NCI-H1417 treated with DMSO at 0.1 percent for 48 hours (cell line): Measurements from ENCODE around the gene SYT9.
"Not testable (repeated sequence)": the region's sequence is repeated elsewhere in the genome, so short reads cannot be mapped to it uniquely, and the experiment has no call there.

Experiments used
- DNase-seq: peaks from one replicate; lab custom pipeline; 2025; lab: John Stamatoyannopoulos, UW

SYT9 gene

DNA sequence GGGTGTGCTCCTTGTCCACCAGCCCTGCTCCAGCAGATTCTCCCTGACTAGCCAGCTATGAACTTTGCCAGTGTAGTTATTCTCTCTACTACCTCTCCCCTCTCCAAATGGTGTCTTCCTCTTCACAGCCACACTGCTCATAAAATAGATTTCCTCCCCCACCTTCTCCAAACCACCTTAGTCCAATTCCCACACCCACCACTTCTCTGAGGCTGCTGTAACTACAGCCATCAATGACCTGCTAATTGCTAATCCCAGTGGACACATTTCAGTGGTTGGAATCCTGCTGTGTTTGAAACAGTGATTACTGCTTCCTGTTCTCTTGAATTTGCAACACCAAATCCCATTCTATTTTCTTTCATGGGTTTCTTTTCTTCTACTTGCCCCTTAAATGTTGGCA, 23.4 kb downstream of the SYT9 start:
- no peak for DNase-seq

GRCh38 chr11:7278314-7278917, 26.7 kb downstream of the SYT9 start:
- peak; percentile 12 for DNase-seq

DNA sequence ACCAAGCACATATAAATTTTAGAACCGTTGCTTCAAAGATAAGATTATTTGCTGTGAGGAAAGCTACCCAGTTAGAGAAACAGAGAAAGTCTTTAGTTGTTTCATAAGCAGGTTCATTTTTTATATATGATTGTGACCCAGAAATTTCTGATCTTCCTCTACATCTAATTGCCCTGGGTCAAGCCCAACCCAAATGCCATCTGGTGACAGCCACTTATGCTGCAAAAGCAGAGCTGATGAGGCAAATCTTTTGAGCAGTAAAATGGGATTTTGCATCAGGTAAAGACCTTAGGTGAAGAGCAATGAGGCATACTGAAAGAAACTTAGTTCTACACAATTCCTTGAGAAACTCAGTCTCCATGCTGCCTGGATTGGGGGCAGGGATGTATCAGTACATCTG, 28.0 kb downstream of the SYT9 start:
- no peak for DNase-seq

GRCh38 chr11:7281079-7281478, 29.4 kb downstream of the SYT9 start:
- DNase-seq, result no peak

DNA sequence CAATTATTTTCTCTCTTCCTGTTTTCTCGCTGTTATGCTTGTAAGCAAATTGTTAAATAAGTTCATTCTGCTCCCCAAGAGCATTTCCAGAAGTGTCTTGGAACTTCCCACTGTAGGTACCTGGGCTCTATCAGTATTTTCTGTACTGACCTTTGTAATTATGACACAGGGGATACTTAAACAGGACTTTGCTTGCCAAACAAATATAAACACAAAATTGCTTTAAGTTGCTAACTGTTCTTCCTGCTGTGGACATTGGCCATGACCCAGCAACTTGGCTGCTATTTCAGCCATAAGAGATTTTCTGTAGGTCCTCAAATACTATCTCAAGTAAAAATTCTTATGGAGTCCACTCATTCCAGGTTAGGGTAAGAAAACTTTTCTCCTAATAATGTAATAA, 30.1 kb downstream of the SYT9 start:
- DNase-seq, result no peak

- DNase-seq, result no peak
Observed at GRCh38 chr11:7286178-7286577, 34.5 kb downstream of the SYT9 start.

GRCh38 chr11:7291100-7291829, 39.6 kb downstream of the SYT9 start:
- no peak for DNase-seq

DNA sequence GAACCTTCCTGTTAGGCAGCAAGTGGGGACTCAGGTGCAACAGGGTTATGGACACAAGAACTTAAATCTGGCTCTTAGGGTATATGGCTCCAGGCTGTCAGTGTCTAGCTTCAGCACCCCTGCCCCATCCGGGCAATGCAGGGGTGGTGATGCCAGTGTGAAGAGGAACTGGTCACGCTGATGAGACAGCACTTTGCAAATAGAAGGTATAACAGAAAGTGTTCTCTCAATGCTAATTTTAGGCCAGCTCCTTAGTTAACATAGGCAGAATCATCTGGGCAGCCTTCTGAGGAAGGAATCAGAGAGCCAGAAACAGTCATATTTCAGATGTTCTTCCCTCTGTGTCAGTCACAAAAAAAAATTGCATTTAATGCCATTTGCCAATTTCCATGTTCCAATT, 41.2 kb downstream of the SYT9 start:
- no peak for DNase-seq

- no peak for DNase-seq
Observed at GRCh38 chr11:7299393-7299792, 47.7 kb downstream of the SYT9 start.

DNA sequence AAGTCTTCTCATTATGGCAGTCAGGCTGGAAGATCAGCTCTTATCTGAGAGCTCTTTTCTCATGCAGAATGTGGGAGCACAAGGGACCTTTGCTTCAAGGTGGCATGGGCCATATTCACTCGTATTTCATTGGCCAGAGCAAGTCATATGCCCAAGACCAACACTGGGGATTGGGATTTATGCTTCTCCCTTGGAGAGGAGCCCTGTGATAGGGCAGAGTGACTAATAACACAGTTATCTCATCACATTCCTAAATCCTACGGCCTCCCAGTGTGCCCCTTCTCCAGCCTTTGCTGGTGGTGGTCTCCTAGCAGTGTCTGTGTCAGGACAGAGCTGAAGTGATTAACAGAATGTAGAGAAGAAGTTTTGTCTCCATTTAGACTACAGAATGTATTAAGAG, 48.6 kb downstream of the SYT9 start:
- no peak for DNase-seq

DNA sequence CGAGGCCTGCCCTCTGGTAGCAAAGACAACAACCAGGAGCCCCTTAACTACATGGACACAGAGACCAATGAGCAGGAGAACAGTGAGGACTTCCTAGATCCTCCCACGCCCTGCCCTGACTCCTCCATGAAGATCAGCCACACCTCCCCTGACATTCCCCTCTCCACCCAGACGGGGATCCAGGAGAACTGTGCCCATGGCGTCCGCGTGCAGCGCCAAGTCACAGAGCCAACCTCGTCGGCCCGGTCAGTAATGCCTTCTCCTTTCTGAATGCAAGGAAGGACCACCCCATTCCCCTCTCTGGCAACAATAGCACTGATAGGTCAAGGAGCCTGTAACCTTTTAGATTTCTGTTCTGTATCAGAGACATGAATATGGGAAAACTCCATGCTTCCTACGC, 51.4 kb downstream of the SYT9 start:
- DNase-seq, result no peak

DNA sequence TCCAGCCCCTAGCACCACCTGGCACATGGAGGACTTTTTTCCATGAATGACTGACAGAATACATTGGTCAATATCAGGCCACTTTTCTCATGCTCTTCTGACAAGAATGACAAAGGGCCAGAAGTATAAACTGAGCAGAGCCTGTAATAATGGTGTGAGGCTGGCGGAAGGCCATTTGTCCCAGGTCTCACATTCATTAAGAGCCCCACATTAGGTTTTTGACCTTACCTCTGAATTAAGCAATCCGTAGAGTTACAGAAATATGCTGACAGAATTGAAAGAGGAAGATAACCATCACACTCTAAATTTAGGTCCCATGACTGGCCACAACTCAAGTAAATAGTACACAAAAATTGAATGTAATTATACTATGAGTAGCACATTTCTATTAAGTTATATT, 55.2 kb downstream of the SYT9 start:
- DNase-seq, result no peak

GRCh38 chr11:7307836-7308235, 56.1 kb downstream of the SYT9 start:
- no peak for DNase-seq

GRCh38 chr11:7311903-7312302, 60.2 kb downstream of the SYT9 start:
- no peak for DNase-seq

DNA sequence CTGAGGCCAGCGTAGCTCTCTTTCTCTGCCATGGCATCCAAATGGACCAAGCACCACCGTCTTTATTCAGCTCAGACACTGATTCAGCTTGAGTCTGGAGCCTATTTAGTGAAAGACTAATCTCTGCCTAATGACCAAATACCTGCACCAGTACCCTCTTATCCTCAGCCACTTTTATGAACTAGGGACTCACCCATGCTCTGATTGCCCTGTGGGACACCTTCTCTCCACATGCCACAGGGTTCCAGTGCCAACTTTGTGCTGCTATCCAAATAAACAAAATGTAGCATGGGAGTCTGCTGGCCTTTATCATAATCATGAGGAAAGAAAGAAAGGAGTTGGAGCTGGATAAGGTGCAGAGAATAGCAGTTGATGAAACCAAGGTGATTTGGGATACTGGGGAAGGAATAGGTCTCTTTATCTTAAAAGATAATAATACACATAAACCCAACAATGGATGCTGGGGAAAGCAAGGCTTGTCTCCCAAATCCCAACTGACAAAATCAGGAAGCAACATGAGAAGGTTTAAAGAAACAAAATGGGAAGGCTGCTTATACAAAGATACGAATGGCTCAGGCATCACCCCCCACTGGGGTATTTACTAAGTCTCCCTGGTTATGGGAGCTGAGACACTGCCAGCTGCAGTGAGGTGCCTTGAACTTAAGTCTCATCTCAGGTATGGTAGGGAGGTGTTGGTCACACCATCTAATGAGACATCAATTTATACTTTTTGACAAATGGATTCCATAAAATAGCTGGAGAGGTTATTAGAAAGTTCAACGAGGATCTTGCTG, 63.3 kb downstream of the SYT9 start:
- no peak for DNase-seq

GRCh38 chr11:7319501-7319900, 67.8 kb downstream of the SYT9 start:
- no peak for DNase-seq

DNA sequence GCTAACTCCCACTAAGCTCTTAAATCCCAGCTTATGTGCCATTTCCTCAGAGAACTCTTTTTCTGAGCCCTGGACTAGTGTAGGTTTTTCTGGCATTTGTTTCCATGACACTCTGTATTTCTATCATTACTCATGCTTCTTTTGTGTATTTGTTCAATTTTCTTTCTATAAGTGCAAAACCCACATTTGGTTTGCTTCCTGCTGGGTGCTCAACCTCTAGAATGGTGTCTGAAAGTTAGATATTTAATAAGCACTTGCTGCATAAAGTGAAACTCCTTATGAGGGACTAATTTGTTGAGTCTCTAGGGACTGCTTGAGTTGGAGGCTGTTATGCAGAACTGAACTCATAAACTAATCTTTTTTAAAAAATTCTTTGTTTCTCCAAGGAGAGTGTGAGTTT, 68.6 kb downstream of the SYT9 start:
- DNase-seq, result no peak

DNA sequence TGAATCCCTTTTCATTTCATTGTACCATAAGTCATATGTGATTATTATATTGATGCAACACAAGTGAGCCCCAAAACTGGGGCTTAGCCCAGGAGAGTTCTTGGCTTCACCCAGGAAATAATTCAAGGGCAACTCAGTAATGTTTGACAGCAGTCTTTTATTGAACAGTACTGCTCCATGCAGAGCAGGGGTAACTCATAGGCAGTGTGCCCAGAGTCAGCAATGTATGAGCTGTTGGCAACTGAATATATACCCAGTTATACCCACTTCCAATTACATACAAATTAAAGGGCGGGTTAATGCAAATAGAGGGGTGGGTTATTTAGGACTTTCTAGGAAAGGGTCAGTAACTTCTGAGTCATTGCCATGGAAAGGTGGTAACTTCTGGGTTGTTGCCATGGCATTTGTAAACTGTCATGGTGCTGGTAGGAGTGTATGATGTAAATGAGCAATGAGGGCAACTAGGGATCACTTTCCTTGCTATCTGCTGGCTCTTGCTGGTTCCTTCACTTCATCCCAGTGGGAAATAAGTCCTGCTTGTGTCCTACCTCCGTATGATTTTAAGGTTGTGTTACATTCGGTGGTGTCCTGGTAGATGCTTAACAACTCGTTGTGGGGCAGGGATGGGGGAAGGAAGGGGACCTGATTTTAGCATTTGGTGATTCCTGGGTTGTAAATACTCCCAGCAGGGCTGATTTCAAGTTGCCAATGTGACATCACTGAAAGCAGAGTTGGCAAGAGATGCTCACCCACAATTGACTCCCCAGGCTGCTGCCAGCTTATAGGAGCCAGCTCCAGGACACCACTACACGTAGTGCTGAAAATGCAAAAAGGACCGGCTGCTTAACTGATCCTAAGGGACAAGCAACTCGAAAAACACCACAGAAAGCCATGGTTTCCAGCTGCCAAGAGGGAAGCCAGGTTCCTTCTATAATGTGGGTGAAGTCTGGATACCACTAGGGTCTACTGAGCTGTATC, 70.1 kb downstream of the SYT9 start:
- no peak for DNase-seq

DNA sequence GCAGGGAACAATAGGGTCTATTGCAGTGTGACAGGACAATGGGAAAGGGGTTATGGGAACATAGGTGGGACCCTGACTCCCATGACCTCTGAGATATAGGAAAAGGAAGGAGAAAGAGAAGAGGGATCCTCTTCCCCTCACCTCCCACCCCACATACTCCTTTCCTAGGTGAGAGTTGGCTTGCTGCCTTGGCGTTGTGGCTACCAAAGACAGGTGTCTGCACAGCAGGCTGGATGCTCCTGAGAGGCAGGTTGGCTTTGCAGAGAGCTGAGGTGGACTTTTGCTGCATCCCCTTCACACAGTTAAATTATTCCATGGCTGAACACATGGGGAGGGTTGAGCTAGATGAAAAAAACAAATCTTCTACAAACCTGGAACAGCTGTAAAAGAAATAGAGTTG, 80.7 kb downstream of the SYT9 start:
- DNase-seq, result no peak

- no peak for DNase-seq
Observed at GRCh38 chr11:7332962-7333361, 81.3 kb downstream of the SYT9 start.

GRCh38 chr11:7335442-7335841, 83.7 kb downstream of the SYT9 start:
- not testable (repeated sequence) for DNase-seq

GRCh38 chr11:7341551-7341950, 89.8 kb downstream of the SYT9 start:
- DNase-seq, result no peak
